B cell (primary cell): ENCODE measurements around the gene PPFIA4. TPM values are rescaled to one million over a fixed set of nuclear protein-coding genes. Genes with fewer than 3 reads are reported as not detected.

Source experiments
- ATAC-seq: fragments of 200-7000 bp; cut with Tn5 transposase; one replicate; pipeline ENCODE4 v1.10.0; 2021; ENCODE audit warnings: low read depth, mild to moderate bottlenecking, moderate number of reproducible peaks, moderate library complexity
- CTCF ChIA-PET: fragments of 350-600 bp; sonication (Branson Sonifier 250); formaldehyde crosslinking; loops from one replicate; lab custom pipeline; 2021; ENCODE audit warnings: antibody characterized with exemption, inconsistent platforms; lab: Charles Lee
- POLR2A ChIA-PET: fragments of 350-600 bp; sonication (Branson Sonifier 250); formaldehyde crosslinking; loops from one replicate; lab custom pipeline; 2021; ENCODE audit warnings: antibody characterized with exemption; lab: Charles Lee
- DNase-seq: peaks from one replicate; pipeline ENCODE4 v3.0.0; 2013
- H2AFZ ChIP-seq: 2 replicates; pipeline ENCODE4 v1.6.1; 2012; ENCODE audit warnings: mild to moderate bottlenecking, low read depth, low read length; ENCODE audit not compliant: insufficient read depth, poor library complexity, severe bottlenecking
- H3K27ac ChIP-seq, 2 donors: 1 replicate in 1 of 2; 2 replicates in 1 of 2; pipeline ENCODE4 v1.5.1; 2012 to 2013; ENCODE audit warnings: low read length in 2 of 2, mild to moderate bottlenecking in 2 of 2, moderate library complexity in 1 of 2
- H3K27me3 ChIP-seq, 4 experiments: fragments of 200-600 bp in 1 of 4; sonication (generic) in 1 of 4; replicated peaks in 1 of 4; 1 replicate in 2 of 4; 2 replicates in 2 of 4; pipeline versions ENCODE4 v1.6.1 to v1.7.0; 2013 to 2016; ENCODE audit warnings: low read length in 3 of 4, mild to moderate bottlenecking in 2 of 4, mixed read lengths in 1 of 4, moderate library complexity in 1 of 4; ENCODE audit not compliant: insufficient read depth in 4 of 4, control insufficient read depth in 3 of 4; ENCODE audit errors: control extremely low read depth in 1 of 4
- H3K36me3 ChIP-seq, 2 experiments: replicated peaks in 1 of 2; 1 replicate in 1 of 2; 2 replicates in 1 of 2; pipeline versions ENCODE4 v1.6.1 to v1.7.1; 2013; ENCODE audit warnings: low read length in 1 of 2; ENCODE audit not compliant: insufficient read depth in 2 of 2, control insufficient read depth in 1 of 2; ENCODE audit errors: control extremely low read depth in 1 of 2, extremely low read depth in 1 of 2
- H3K4me1 ChIP-seq, 2 donors: fragments of 200-600 bp in 1 of 2; sonication (generic) in 1 of 2; 1 replicate in 1 of 2; 2 replicates in 1 of 2; pipeline versions ENCODE4 v1.5.1 to v1.6.1; 2013 to 2017; ENCODE audit warnings: low read length in 2 of 2; ENCODE audit not compliant: control insufficient read depth in 2 of 2, insufficient read depth in 2 of 2
- H3K4me2 ChIP-seq: replicated peaks from 2 replicates; pipeline ENCODE3; 2012; ENCODE audit warnings: mild to moderate bottlenecking, low read depth, low read length; ENCODE audit not compliant: poor library complexity, severe bottlenecking
- H3K4me3 ChIP-seq, 5 experiments: fragments of 200-600 bp in 1 of 5; sonication (generic) in 1 of 5; 1 replicate in 3 of 5; 2 replicates in 2 of 5; pipeline versions ENCODE4 v1.5.1 to v1.7.0; 2011 to 2016; ENCODE audit warnings: low read length in 4 of 5, mild to moderate bottlenecking in 4 of 5, low read depth in 2 of 5, control low read depth in 1 of 5, moderate library complexity in 1 of 5; ENCODE audit not compliant: insufficient read depth in 1 of 5; ENCODE audit errors: control extremely low read depth in 1 of 5, extremely low read depth in 1 of 5
- H3K79me2 ChIP-seq: fragments of 200-600 bp; sonication (generic); one replicate; pipeline ENCODE4 v1.6.0; 2016; ENCODE audit warnings: low read length; ENCODE audit not compliant: control insufficient read depth, insufficient read depth
- H3K9ac ChIP-seq: fragments of 200-600 bp; sonication (generic); 2 replicates; pipeline ENCODE4 v1.6.1; 2017; ENCODE audit warnings: mild to moderate bottlenecking, low read length, moderate library complexity
- H3K9me3 ChIP-seq, 3 donors: one replicate each; pipeline versions ENCODE4 v1.6.1 to v1.7.1; 2013; ENCODE audit warnings: low read length in 2 of 3; ENCODE audit not compliant: control insufficient read depth in 2 of 3, insufficient read depth in 1 of 3; ENCODE audit errors: control extremely low read depth in 1 of 3
- H4K20me1 ChIP-seq: 2 replicates; pipeline ENCODE4 v1.6.0; 2012; ENCODE audit warnings: mild to moderate bottlenecking, low read length; ENCODE audit not compliant: insufficient read depth, control insufficient read depth, poor library complexity, severe bottlenecking
- H3K27ac Mint-ChIP-seq: one replicate; pipeline ENCODE4 v1.8.0; 2021; ENCODE audit warnings: mixed read lengths
- H3K27me3 Mint-ChIP-seq: one replicate; pipeline ENCODE4 v1.8.0; 2021; ENCODE audit warnings: mixed read lengths
- H3K4me1 Mint-ChIP-seq: one replicate; pipeline ENCODE4 v1.8.0; 2021; ENCODE audit warnings: mixed read lengths
- H3K4me3 Mint-ChIP-seq: one replicate; pipeline ENCODE4 v1.8.0; 2021; ENCODE audit warnings: mixed read lengths
- H3K9me3 Mint-ChIP-seq: one replicate; pipeline ENCODE4 v1.8.0; 2022; ENCODE audit warnings: mixed read lengths; ENCODE audit not compliant: insufficient read depth
- CTCF ChIP-seq: fragments of 200-600 bp; IDR thresholded peaks from one replicate; pipeline ENCODE4 v1.8.0; 2022; ENCODE audit warnings: antibody characterized with exemption, mild to moderate bottlenecking
- EZH2 ChIP-seq: IDR thresholded peaks from 2 replicates; pipeline ENCODE4 v1.6.1; 2012; ENCODE audit warnings: borderline replicate concordance, low read depth, mild to moderate bottlenecking, moderate library complexity, low read length; ENCODE audit not compliant: insufficient read depth, poor library complexity, severe bottlenecking
- WGBS: methylation state at CpG from one replicate; pipeline ENCODE4 v1.1.5; 2013; ENCODE audit warnings: missing lambda C conversion rate; ENCODE audit not compliant: insufficient coverage; 5-methylcytosine and 5-hydroxymethylcytosine counted together
- intact Hi-C: fragments of 100-400 bp; cut with micrococcal nuclease; formaldehyde crosslinking; loops from one replicate; pipeline ENCODE4 v1.10.0; 2022
- polyA plus RNA-seq: library from polyadenylated mRNA; depleted of rRNA; stranded (reverse); fragments of >200 nt; gene quantifications from 2 replicates; pipeline ENCODE4 v1.2.3, GENCODE V29; 2012
- total RNA-seq, 2 donors: library from RNA; stranded (reverse); fragments of 120-200 nt in 1 of 2; gene quantifications; 1 replicate in 1 of 2; 2 replicates in 1 of 2; pipeline versions ENCODE4 v1.2.3 to v1.2.4, GENCODE V29; 2013 to 2022

Gene PPFIA4
- total and polyA plus RNA-seq, 2 donors (not counting 1 experiment from before 2014, with no cell fraction given) = 0.09 to 0.62 TPM

GRCh38 chr1:203085528-203086406 lies 59.5 kb downstream of the PPFIA4 start, which contains the start of gene MYOG:
Gene MYOG, minus strand, starts transcription at chr1:203086012. Its CDS starts 51 bp downstream, at chr1:203085961.
- Histone ChIP-seq H3K9me3 (no peaks in the 10 kb centered on the region), H2AFZ (no peak within 1 kb of the TSS), H3K36me3 (no peaks in the 10 kb centered on the region), H3K4me3 (no peak within 1 kb of the TSS), H3K9ac (no peak within 1 kb of the TSS), H3K27ac (no peak within 1 kb of the TSS), H3K4me2 (no peak within 1 kb of the TSS), H3K79me2 (no peaks in the 10 kb centered on the region), H3K4me1 (no peaks in the 10 kb centered on the region), H3K27me3 (no peaks in the 10 kb centered on the region), H4K20me1 (no peaks in the 10 kb centered on the region)
- DNase-seq (no peak), ATAC-seq (no peak)
- Mint-ChIP-seq H3K4me3 (no peak within 1 kb of the TSS), H3K4me1 (no peaks in the 10 kb centered on the region), H3K27me3 (peaks cover 29% of the 10 kb centered on the region), H3K27ac (no peak within 1 kb of the TSS), H3K9me3 (no peaks in the 10 kb centered on the region)
- WGBS = 95% methylated on average over 20 of the region's 36 CpGs
- intact Hi-C loops = no loop called here
- TF ChIP-seq EZH2 = no peak
- TF ChIP-seq CTCF = no peak
- CTCF ChIA-PET = no interaction called here
- POLR2A ChIA-PET = no interaction called here

GRCh38 chr1:203086992-203087763 lies 60.9 kb downstream of the PPFIA4 start:
- Mint-ChIP-seq H3K9me3 (no peaks in the 10 kb centered on the region), H3K27me3 (peaks cover 30% of the 10 kb centered on the region), H3K27ac (no peak overlapping the region), H3K4me1 (no peaks in the 10 kb centered on the region), H3K4me3 (no peak overlapping the region)
- no peaks in the 10 kb centered on the region for H3K9me3 ChIP-seq
- no peaks in the 10 kb centered on the region for H4K20me1 ChIP-seq
- no peak for DNase-seq
- CTCF ChIA-PET = no interaction called here
- H3K9ac ChIP-seq = no peak overlapping the region
- no peaks in the 10 kb centered on the region for H3K27me3 ChIP-seq
- WGBS = 85% methylated on average over 10 of the region's 11 CpGs
- no peak overlapping the region for H3K4me3 ChIP-seq
- no peaks in the 10 kb centered on the region for H3K79me2 ChIP-seq
- no peak for TF ChIP-seq CTCF
- TF ChIP-seq EZH2 = no peak
- no peak overlapping the region for H2AFZ ChIP-seq
- no peak overlapping the region for H3K4me2 ChIP-seq
- H3K36me3 ChIP-seq = no peaks in the 10 kb centered on the region
- POLR2A ChIA-PET = no interaction called here
- ATAC-seq = no peak
- no peaks in the 10 kb centered on the region for H3K4me1 ChIP-seq
- intact Hi-C loops = no loop called here
- no peak overlapping the region for H3K27ac ChIP-seq
